H9 (cell line): Measurements from ENCODE around the gene MTMR6. TPM values are rescaled to one million over a fixed set of nuclear protein-coding genes. Genes with fewer than 3 reads are reported as not detected.

ENCODE experiments used
- DNase-seq: peaks from one replicate; pipeline ENCODE4 v3.0.0-alpha.2; 2017
- H2AFZ ChIP-seq: one replicate; pipeline ENCODE4 v1.6.1; 2013; ENCODE audit warnings: mild to moderate bottlenecking, low read length, control low read depth, moderate library complexity
- H2AK5ac ChIP-seq: 2 replicates; pipeline ENCODE4 v1.6.1; 2013; ENCODE audit warnings: low read length, control low read depth, mixed read lengths; ENCODE audit not compliant: insufficient read length
- H2BK120ac ChIP-seq: one replicate; pipeline ENCODE4 v1.6.1; 2013; ENCODE audit warnings: low read depth, mild to moderate bottlenecking, low read length, control low read depth, inconsistent platforms; ENCODE audit not compliant: poor library complexity, severe bottlenecking
- H2BK12ac ChIP-seq: 2 replicates; pipeline ENCODE4 v1.6.1; 2013; ENCODE audit warnings: low read length, control low read depth, mixed read lengths, low read depth; ENCODE audit not compliant: insufficient read length
- H2BK15ac ChIP-seq: 2 replicates; pipeline ENCODE4 v1.6.1; 2013; ENCODE audit warnings: low read depth, low read length, control low read depth
- H2BK20ac ChIP-seq: one replicate; pipeline ENCODE4 v1.6.1; 2013; ENCODE audit warnings: low read depth, mild to moderate bottlenecking, low read length, control low read depth, inconsistent platforms; ENCODE audit not compliant: poor library complexity, severe bottlenecking
- H2BK5ac ChIP-seq: 2 replicates; pipeline ENCODE4 v1.6.1; 2013; ENCODE audit warnings: low read length, control low read depth, mixed read lengths; ENCODE audit not compliant: insufficient read length
- H3K14ac ChIP-seq: 2 replicates; pipeline ENCODE4 v1.6.1; 2013; ENCODE audit warnings: low read length, control low read depth; ENCODE audit not compliant: insufficient read depth
- H3K18ac ChIP-seq: 2 replicates; pipeline ENCODE4 v1.6.1; 2013; ENCODE audit warnings: low read depth, mild to moderate bottlenecking, mixed read lengths, low read length, control low read depth; ENCODE audit not compliant: insufficient read length
- H3K23ac ChIP-seq: 2 replicates; pipeline ENCODE4 v1.6.1; 2013; ENCODE audit warnings: low read length, control low read depth, mixed read lengths, low read depth; ENCODE audit not compliant: insufficient read length
- H3K23me2 ChIP-seq: 2 replicates; pipeline ENCODE4 v1.6.1; 2013; ENCODE audit warnings: low read depth, mild to moderate bottlenecking, mixed read lengths, low read length, control low read depth; ENCODE audit not compliant: insufficient read length, poor library complexity, severe bottlenecking
- H3K27ac ChIP-seq: 2 replicates; pipeline ENCODE4 v1.5.1; 2013; ENCODE audit warnings: low read length, control low read depth, mixed read lengths, low read depth; ENCODE audit not compliant: insufficient read length
- H3K27me3 ChIP-seq: 2 replicates; pipeline ENCODE4 v1.6.1; 2013; ENCODE audit warnings: low read length, control low read depth, inconsistent platforms; ENCODE audit not compliant: insufficient read depth
- H3K4ac ChIP-seq: 2 replicates; pipeline ENCODE4 v1.6.1; 2013; ENCODE audit warnings: low read depth, mild to moderate bottlenecking, control low read depth, inconsistent platforms, low read length, moderate library complexity
- H3K4me1 ChIP-seq: 2 replicates; pipeline ENCODE4 v1.6.1; 2013; ENCODE audit warnings: low read length, control low read depth, inconsistent platforms; ENCODE audit not compliant: insufficient read depth
- H3K4me2 ChIP-seq: 2 replicates; pipeline ENCODE4 v1.6.1; 2013; ENCODE audit warnings: low read length, control low read depth, mixed read lengths; ENCODE audit not compliant: insufficient read length, insufficient read depth
- H3K56ac ChIP-seq: 2 replicates; pipeline ENCODE4 v1.6.1; 2013; ENCODE audit warnings: low read depth, mild to moderate bottlenecking, mixed read lengths, low read length, control low read depth; ENCODE audit not compliant: insufficient read length
- H3K79me1 ChIP-seq: 2 replicates; pipeline ENCODE4 v1.6.1; 2013; ENCODE audit warnings: low read depth, mild to moderate bottlenecking, moderate library complexity, low read length, control low read depth, inconsistent platforms; ENCODE audit not compliant: insufficient read depth, poor library complexity, severe bottlenecking
- H3K79me2 ChIP-seq: 2 replicates; pipeline ENCODE4 v1.6.1; 2013; ENCODE audit warnings: low read length, control low read depth, inconsistent platforms; ENCODE audit not compliant: insufficient read depth
- H3K9ac ChIP-seq: 2 replicates; pipeline ENCODE4 v1.6.1; 2013; ENCODE audit warnings: low read length, control low read depth, mixed read lengths; ENCODE audit not compliant: insufficient read length; ENCODE audit errors: extremely low read depth
- H3K9me3 ChIP-seq: one replicate; pipeline ENCODE4 v1.6.1; 2013; ENCODE audit warnings: low read depth, low read length, inconsistent platforms; ENCODE audit not compliant: control insufficient read depth
- H3T11ph ChIP-seq: one replicate; pipeline ENCODE4 v1.6.1; 2013; ENCODE audit warnings: mild to moderate bottlenecking, low read length, control low read depth, inconsistent platforms
- H4K20me1 ChIP-seq: one replicate; pipeline ENCODE4 v1.6.1; 2013; ENCODE audit not compliant: control insufficient read depth, insufficient read length, insufficient read depth
- H4K5ac ChIP-seq: 2 replicates; pipeline ENCODE4 v1.6.1; 2013; ENCODE audit warnings: low read depth, mild to moderate bottlenecking, mixed read lengths, low read length, control low read depth; ENCODE audit not compliant: insufficient read length
- H4K8ac ChIP-seq: replicated peaks from 2 replicates; pipeline ENCODE4 v1.6.1; 2013; ENCODE audit warnings: low read length, control low read depth, mixed read lengths, low read depth; ENCODE audit not compliant: insufficient read length
- H4K91ac ChIP-seq: 2 replicates; pipeline ENCODE4 v1.6.1; 2013; ENCODE audit warnings: low read depth, mild to moderate bottlenecking, moderate library complexity, mixed read lengths, low read length, control low read depth; ENCODE audit not compliant: insufficient read length
- H3K27ac Mint-ChIP-seq, 3 experiments: 2 replicates in 2 of 3; 3 replicates in 1 of 3; pipeline ENCODE4 v1.8.0; 2020 to 2021; ENCODE audit warnings: mixed read lengths in 3 of 3, mild to moderate bottlenecking in 1 of 3, moderate library complexity in 1 of 3
- H3K27me3 Mint-ChIP-seq: 2 replicates; pipeline ENCODE4 v1.8.0; 2021; ENCODE audit warnings: low read depth, mild to moderate bottlenecking, moderate library complexity, mixed read lengths
- H3K36me3 Mint-ChIP-seq, 3 experiments: 2 replicates in 2 of 3; 3 replicates in 1 of 3; pipeline ENCODE4 v1.8.0; 2020 to 2021; ENCODE audit warnings: low read depth in 3 of 3, mixed read lengths in 3 of 3; ENCODE audit not compliant: insufficient read depth in 1 of 3
- H3K4me1 Mint-ChIP-seq, 2 experiments: 2 replicates each; pipeline ENCODE4 v1.8.0; 2020; ENCODE audit warnings: mixed read lengths in 2 of 2
- H3K4me3 Mint-ChIP-seq, 2 experiments: 2 replicates in 1 of 2; 3 replicates in 1 of 2; pipeline ENCODE4 v1.8.0; 2020 to 2021; ENCODE audit warnings: mild to moderate bottlenecking in 2 of 2, mixed read lengths in 2 of 2, moderate library complexity in 1 of 2
- H3K9me3 Mint-ChIP-seq, 2 experiments: 2 replicates in 1 of 2; 3 replicates in 1 of 2; pipeline ENCODE4 v1.8.0; 2020; ENCODE audit warnings: mild to moderate bottlenecking in 2 of 2, mixed read lengths in 2 of 2, moderate library complexity in 1 of 2
- WGBS: extraction: QIAGEN DNeasy Blood & Tissue Kit; methylation state at CpG from one replicate; pipeline ENCODE4 v1.1.7; 2013; ENCODE audit warnings: missing lambda C conversion rate, low lambda C conversion rate, mixed read lengths; ENCODE audit not compliant: insufficient read length; ENCODE audit errors: extremely low coverage; 5-methylcytosine and 5-hydroxymethylcytosine counted together
- total RNA-seq: library from RNA; stranded (reverse); gene quantifications from 2 replicates; pipeline ENCODE4 v1.2.1, GENCODE V29; 2021
- TF ChIP-seq, protein P1 (sequence below): fragments of 200-600 bp; sonication (generic); conservative IDR thresholded peaks from 3 replicates; pipeline ENCODE4 v1.8.0; 2021; ENCODE audit warnings: antibody characterized with exemption, mild to moderate bottlenecking

The MTMR6 gene
- total RNA-seq, 1 experiment from 2014 or later: 7.0 TPM

DNA sequence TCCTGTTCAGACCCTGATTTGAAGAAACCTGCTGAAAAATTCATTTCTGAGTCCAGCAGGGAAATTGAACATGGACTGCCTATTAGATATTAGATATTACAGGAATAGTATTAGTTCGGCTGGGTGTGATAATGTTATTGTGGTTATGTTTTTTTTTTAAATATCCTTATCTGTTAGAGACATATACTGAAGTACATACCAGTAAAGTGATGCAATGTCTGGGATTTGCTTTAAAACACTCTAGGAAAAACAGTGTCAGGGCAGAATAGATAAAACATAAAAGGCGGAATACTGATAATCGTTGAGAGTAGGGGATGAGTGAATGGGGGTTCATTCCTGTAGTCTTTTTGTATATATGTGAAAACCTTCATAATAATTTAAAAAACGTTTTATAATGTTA, 86.5 kb downstream of the MTMR6 start:
- Histone ChIP-seq H2AFZ (no peak overlapping the region), H3K79me2 (no peaks in the 10 kb centered on the region), H4K5ac (no peak overlapping the region), H2BK120ac (no peak overlapping the region), H3T11ph (no peak overlapping the region), H3K56ac (no peak overlapping the region), H2BK12ac (no peak overlapping the region), H2BK5ac (no peak overlapping the region), H3K4ac (no peak overlapping the region), H3K14ac (no peak overlapping the region), H2BK20ac (no peak overlapping the region), H3K9me3 (no peaks in the 10 kb centered on the region), H3K23me2 (no peaks in the 10 kb centered on the region), H3K27me3 (no peaks in the 10 kb centered on the region), H3K4me1 (no peaks in the 10 kb centered on the region), H4K91ac (no peak overlapping the region), H2AK5ac (no peak overlapping the region), H4K8ac (no peak overlapping the region), H2BK15ac (no peak overlapping the region), H4K20me1 (no peaks in the 10 kb centered on the region), H3K4me2 (no peak overlapping the region), H3K27ac (no peak overlapping the region), H3K18ac (no peak overlapping the region), H3K9ac (no peak overlapping the region), H3K23ac (no peak overlapping the region), H3K79me1 (no peaks in the 10 kb centered on the region)
- H3K36me3 Mint-ChIP-seq: peaks cover 0 to 2% (median 0%) of the 10 kb centered on the region in 3 experiments; a peak in 1 of 7 replicates
- H3K9me3 Mint-ChIP-seq: no peaks in the 10 kb centered on the region
- TF ChIP-seq, protein P1, sequence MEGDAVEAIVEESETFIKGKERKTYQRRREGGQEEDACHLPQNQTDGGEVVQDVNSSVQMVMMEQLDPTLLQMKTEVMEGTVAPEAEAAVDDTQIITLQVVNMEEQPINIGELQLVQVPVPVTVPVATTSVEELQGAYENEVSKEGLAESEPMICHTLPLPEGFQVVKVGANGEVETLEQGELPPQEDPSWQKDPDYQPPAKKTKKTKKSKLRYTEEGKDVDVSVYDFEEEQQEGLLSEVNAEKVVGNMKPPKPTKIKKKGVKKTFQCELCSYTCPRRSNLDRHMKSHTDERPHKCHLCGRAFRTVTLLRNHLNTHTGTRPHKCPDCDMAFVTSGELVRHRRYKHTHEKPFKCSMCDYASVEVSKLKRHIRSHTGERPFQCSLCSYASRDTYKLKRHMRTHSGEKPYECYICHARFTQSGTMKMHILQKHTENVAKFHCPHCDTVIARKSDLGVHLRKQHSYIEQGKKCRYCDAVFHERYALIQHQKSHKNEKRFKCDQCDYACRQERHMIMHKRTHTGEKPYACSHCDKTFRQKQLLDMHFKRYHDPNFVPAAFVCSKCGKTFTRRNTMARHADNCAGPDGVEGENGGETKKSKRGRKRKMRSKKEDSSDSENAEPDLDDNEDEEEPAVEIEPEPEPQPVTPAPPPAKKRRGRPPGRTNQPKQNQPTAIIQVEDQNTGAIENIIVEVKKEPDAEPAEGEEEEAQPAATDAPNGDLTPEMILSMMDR: no peak
- H3K27ac Mint-ChIP-seq: no peak overlapping the region
- WGBS: no CpG with 5 or more reads among the region's 4 CpGs
- peaks cover 8 to 13% of the 10 kb centered on the region in 2 experiments for H3K4me1 Mint-ChIP-seq
- H3K4me3 Mint-ChIP-seq: no peak overlapping the region
- H3K27me3 Mint-ChIP-seq: peaks cover 7% of the 10 kb centered on the region
- DNase-seq: no peak
